Cardiac muscle cell (in vitro differentiated cells and primary cell): Measurements from ENCODE around the gene RNF220. TPM values are rescaled to one million over a fixed set of nuclear protein-coding genes. Genes with fewer than 3 reads are reported as not detected.

Experiments used
- DNase-seq, 2 donors: peaks; one replicate each; pipeline versions ENCODE4 v3.0.0 to v3.0.0-alpha.2; 2010 to 2017; ENCODE audit warnings: low read depth in 1 of 2, low spot score in 1 of 2
- H3K27ac ChIP-seq: fragments of 200-600 bp; sonication (generic); 2 replicates; pipeline ENCODE4 v1.5.1; 2016
- H3K27me3 ChIP-seq: fragments of 200-600 bp; sonication (generic); 2 replicates; pipeline ENCODE4 v1.6.0; 2016; ENCODE audit warnings: control low read depth
- H3K36me3 ChIP-seq: fragments of 200-600 bp; sonication (generic); 2 replicates; pipeline ENCODE4 v1.5.1; 2016; ENCODE audit warnings: control low read depth
- H3K4me1 ChIP-seq: fragments of 200-600 bp; sonication (generic); 2 replicates; pipeline ENCODE4 v1.8.1; 2017; ENCODE audit warnings: low read depth, mild to moderate bottlenecking, mixed run types
- H3K4me3 ChIP-seq: fragments of 200-600 bp; sonication (generic); 2 replicates; pipeline ENCODE4 v1.5.1; 2016; ENCODE audit warnings: mild to moderate bottlenecking
- H3K9me3 ChIP-seq: fragments of 200-600 bp; sonication (generic); 2 replicates; pipeline ENCODE4 v1.5.1; 2017; ENCODE audit warnings: low read depth, mild to moderate bottlenecking, control low read depth
- polyA plus RNA-seq: library from polyadenylated mRNA; unstranded; fragments of >200 nt; fragmentation: Nextera tagmentation; extraction: Ambion mirVana; gene quantifications from 2 replicates; pipeline ENCODE4 v1.2.1, GENCODE V29; 2016
- total RNA-seq: library from RNA; depleted of rRNA; stranded (reverse); fragments of >200 nt; gene quantifications from 2 replicates; pipeline ENCODE4 v1.2.3, GENCODE V29; 2016
- TF ChIP-seq, protein P1 (sequence below): IDR thresholded peaks from 2 replicates; pipeline ENCODE4 v1.5.1; 2012; ENCODE audit warnings: low read depth, mild to moderate bottlenecking, low read length

Gene RNF220
- total and polyA plus RNA-seq, 2 experiments from 2014 or later = 57.6 to 142 TPM

GRCh38 chr1:44594871-44595735, 190.0 kb downstream of the RNF220 start:
- no peak overlapping the region for H3K27ac ChIP-seq
- TF ChIP-seq, protein P1, sequence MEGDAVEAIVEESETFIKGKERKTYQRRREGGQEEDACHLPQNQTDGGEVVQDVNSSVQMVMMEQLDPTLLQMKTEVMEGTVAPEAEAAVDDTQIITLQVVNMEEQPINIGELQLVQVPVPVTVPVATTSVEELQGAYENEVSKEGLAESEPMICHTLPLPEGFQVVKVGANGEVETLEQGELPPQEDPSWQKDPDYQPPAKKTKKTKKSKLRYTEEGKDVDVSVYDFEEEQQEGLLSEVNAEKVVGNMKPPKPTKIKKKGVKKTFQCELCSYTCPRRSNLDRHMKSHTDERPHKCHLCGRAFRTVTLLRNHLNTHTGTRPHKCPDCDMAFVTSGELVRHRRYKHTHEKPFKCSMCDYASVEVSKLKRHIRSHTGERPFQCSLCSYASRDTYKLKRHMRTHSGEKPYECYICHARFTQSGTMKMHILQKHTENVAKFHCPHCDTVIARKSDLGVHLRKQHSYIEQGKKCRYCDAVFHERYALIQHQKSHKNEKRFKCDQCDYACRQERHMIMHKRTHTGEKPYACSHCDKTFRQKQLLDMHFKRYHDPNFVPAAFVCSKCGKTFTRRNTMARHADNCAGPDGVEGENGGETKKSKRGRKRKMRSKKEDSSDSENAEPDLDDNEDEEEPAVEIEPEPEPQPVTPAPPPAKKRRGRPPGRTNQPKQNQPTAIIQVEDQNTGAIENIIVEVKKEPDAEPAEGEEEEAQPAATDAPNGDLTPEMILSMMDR = peak; percentile 97
- H3K36me3 ChIP-seq = no peaks in the 10 kb centered on the region
- peak; percentile 69 to 86 for DNase-seq
- no peaks in the 10 kb centered on the region for H3K4me1 ChIP-seq
- H3K27me3 ChIP-seq = no peaks in the 10 kb centered on the region
- H3K4me3 ChIP-seq = no peak overlapping the region
- no peaks in the 10 kb centered on the region for H3K9me3 ChIP-seq

GRCh38 chr1:44596511-44596910, 191.5 kb downstream of the RNF220 start:
- DNase-seq = no peak
- Histone ChIP-seq H3K27me3 (peaks cover 3% of the 10 kb centered on the region), H3K36me3 (no peaks in the 10 kb centered on the region), H3K4me3 (no peak overlapping the region), H3K4me1 (no peaks in the 10 kb centered on the region), H3K9me3 (no peaks in the 10 kb centered on the region), H3K27ac (no peak overlapping the region)
- TF ChIP-seq, protein P1 = no peak

DNA sequence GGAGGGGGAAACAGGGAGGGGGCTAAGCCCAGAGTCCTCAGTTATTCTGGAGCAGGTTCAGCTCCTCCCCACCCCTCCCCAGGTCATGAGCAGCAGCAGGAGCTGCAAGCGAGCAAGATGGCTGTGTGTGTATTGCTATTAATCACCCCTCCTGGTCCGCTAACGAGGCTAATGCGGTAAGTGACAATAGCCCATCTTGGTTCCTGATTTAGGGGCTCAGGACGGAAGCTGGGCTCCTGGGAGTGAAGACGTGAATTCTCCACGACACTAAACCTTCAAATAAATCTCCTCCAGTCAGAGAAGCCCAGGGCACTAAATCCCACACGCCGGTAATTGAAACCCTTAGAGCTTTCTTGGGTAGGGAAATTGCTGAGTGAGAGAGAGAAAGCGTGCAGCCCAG, 193.1 kb downstream of the RNF220 start:
- no peak for DNase-seq
- no peaks in the 10 kb centered on the region for H3K36me3 ChIP-seq
- H3K27ac ChIP-seq = no peak overlapping the region
- TF ChIP-seq, protein P1 = no peak
- no peaks in the 10 kb centered on the region for H3K9me3 ChIP-seq
- H3K4me1 ChIP-seq = no peaks in the 10 kb centered on the region
- peaks cover 3% of the 10 kb centered on the region for H3K27me3 ChIP-seq
- no peak overlapping the region for H3K4me3 ChIP-seq

GRCh38 chr1:44602634-44603628, 197.9 kb downstream of the RNF220 start:
- DNase-seq = no peak
- no peak overlapping the region for H3K27ac ChIP-seq
- H3K4me3 ChIP-seq = no peak overlapping the region
- TF ChIP-seq, protein P1 = no peak
- no peaks in the 10 kb centered on the region for H3K36me3 ChIP-seq
- H3K9me3 ChIP-seq = no peaks in the 10 kb centered on the region
- peaks cover 3% of the 10 kb centered on the region for H3K27me3 ChIP-seq
- H3K4me1 ChIP-seq = no peaks in the 10 kb centered on the region

DNA sequence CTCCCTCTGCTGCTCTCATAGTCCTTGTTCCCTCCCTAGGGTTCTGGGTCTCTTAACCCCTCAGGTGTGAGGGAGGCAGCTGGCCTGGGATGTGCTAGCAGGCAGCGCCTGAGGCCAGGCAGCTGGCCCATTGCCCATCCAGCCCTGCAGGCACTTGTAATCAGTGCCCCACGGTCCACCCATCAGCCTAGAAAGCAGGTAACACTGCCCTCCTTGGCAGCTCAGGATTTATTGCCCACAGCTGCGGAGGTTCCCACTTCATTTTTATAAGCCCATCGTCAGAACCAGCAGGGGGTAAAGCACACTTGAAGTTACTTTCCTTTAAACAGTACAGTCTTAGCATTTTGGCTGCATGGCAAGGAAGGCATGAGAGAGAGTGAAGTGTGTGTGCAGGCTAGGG, 198.7 kb downstream of the RNF220 start:
- Histone ChIP-seq H3K27me3 (peaks cover 3% of the 10 kb centered on the region), H3K4me3 (no peak overlapping the region), H3K27ac (no peak overlapping the region), H3K4me1 (no peaks in the 10 kb centered on the region), H3K36me3 (no peaks in the 10 kb centered on the region), H3K9me3 (no peaks in the 10 kb centered on the region)
- no peak for DNase-seq
- TF ChIP-seq, protein P1 = no peak
